GM18508 (cell line): Measurements from ENCODE around the gene AFAP1L1.

ENCODE experiments used
- ATAC-seq: cut with Tn5 transposase; IDR thresholded peaks from one replicate; pipeline ENCODE4 v1.9.1; 2021; ENCODE audit warnings: moderate number of reproducible peaks; ENCODE audit not compliant: insufficient read depth, unreplicated experiment

Gene AFAP1L1

DNA sequence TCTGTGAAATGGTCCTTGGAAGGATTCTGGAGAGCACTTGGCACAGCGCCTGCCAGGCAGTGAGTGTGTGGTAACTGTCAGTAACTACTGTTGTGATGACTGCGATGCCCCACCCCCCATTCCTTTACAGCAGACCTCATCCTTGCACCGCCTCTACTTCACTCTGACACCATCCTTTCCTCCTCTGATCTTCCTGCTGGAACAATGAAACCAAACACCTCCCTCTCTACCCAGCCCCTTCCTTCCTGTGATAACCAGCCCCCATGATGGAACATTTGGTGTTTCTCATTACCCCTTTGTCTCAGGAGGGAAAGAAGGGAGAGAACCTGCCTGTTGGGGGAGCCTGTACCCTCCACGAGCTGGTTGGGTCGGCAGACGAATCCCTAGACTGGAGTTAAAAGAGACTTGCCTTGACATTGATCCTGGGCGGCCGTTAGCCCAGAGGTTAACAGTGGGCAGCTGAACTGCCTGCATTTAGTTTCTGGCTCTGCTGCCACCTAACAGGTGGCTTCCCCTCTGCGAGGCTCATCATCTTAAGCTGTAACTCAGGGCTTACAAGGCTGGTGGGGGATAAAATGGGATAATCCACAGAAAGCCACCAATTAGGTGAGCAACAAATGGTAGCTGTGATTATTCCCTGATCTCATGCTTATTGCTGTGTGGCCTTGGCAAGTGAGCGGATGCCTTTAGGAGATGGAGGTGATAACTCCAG is 39.4 kb downstream of the AFAP1L1 start:
- ATAC-seq = no peak

DNA sequence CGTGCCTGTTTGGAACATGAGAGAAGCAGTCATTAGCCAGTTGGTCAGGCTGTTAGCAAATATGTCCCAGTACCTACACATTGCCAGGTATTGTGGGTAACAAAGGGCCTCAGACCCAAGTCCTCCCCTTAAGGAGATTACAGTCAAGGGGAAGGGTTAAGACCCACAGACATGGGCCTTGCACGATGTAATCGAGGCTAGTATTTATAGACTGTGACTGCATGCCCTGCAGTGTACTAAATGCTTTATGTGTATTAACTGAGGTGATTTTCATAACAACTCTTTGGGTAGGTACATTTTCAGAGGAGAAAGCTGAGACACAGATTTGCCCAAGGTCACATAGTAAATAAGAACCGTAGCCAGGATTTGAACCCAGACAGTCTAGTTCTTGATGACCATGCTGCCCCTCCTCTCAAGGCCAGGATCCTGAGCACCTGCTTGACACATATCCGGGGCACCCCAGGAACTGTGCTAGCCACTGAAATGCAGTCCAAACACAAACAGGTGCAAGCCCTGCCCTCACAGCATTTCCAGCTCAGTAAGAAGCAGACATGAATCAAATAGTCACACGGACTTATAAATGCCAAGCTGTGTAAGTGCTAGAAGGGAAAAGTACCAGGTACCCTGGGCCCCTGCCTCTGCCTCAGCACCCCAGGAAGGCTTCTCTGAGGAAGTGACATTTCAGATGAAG is 41.6 kb downstream of the AFAP1L1 start:
- ATAC-seq = no peak

DNA sequence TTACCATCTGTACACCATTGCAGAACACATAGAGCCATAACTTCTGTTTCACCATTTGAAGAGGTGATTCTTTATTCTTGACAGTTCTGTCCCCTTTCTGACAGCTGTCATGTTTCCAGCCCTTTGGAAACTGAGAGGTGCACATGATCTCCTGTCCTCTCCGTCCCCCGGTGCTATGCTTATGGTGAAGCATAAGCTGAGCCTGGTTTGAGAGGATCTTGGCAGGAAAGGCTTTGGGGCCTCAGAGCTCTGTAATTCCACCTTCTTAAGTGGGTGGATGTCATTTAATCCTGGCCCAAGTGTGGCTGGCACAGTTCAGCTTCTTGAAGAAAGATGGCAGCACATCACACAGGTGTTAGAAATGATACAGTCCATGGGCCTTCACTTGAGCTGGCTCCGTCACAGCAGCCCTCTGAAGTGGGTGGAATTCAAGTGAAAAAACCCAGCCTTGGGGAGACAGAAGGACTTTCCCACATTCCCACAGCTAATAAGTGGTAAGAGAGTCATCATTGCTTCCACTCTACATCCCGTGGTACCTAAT is 43.0 kb downstream of the AFAP1L1 start:
- ATAC-seq = no peak

DNA sequence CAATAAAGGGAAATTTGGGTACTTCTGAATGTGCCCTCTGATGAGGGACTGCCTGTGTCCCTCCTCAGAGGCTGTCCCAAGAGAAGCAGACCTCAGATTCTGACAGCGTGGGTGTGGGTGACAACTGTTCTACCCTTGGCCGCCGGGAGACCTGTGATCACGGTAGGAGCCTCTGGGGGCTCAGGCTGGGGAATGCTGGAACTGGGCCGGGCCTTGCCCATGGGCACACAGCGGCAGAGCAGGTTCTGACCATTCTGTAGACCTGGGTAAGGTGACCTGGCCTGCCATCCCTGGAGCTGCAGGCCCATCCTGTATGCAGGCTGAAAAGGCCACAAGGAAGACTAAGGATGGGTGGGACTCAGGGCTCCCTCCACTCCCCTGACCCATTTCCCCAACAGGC is 44.1 kb downstream of the AFAP1L1 start:
- ATAC-seq = no peak

DNA sequence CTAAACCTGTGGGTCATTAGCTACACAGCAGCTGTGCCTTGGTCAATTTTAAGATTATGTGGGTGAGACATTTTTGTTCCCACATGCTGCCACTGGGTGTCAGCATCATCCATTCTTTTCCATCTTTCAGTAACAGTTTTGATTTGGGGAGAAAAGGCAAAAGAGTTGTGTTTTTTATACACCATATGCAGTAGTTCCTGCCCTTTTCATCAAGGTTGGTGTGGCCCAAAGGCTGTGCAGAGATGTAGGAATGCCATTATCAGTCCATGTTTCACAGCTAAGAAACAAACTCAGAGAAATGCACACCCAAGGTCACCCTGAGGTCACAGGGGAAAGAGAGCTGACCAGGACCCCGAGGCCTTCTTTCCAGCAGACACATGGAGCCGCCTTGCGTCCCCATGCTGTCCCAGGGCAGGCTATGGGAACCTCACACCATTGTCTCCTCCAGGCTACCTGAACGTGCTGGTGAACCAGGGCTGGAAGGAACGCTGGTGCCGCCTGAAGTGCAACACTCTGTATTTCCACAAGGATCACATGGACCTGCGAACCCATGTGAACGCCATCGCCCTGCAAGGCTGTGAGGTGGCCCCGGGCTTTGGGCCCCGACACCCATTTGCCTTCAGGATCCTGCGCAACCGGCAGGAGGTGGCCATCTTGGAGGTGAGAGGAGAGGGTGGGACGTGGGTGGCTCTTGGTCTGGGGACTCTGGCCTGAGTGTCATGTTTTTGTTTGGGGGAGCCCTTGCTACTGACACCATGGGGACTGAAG is 45.8 kb downstream of the AFAP1L1 start:
- peak; percentile 63 for ATAC-seq

DNA sequence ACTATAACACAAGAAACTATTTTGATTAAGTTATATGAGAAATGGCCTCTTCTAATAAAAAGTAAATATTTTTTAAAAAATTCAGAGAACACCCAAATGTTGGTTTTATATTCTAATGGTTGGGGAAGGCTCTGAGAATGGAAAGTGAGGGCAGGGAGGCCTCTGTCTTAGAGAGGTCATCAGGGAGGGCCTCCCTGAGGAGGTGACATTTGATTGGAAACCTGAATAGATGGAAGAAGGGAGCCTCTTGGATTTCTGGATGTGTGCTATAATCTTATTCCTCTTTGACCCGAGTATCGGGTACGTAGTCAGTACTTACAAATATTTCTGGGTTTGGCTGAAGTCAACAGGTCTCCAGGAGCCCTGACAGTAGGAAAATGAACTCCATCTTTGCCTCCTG is 47.5 kb downstream of the AFAP1L1 start:
- ATAC-seq = no peak

DNA sequence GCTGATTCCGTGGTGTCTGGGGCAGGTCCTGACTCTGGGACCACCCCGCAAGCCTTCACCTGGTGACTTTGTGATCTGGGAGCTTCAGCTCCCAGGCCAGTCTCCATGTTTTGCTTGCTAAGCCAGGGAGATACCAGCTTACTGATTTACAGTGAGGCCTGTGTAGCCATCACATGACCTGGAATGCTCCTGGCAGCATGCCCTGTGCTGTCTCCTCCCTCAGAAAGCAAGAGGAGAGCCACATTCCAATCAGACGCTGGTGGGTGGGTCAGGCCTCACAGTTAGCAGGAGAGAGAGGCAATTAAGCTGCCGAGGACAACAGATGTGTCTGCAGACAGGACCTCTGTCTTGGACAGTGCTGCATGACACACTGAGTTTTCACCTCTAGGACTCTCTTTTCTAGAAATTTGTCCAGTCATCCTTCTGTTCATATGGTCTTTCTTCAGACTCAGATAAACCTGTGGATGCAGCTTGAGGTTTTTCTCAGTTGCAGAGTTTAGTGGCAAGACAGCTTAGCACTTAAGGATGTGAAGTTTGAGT is 49.2 kb downstream of the AFAP1L1 start:
- no peak for ATAC-seq

DNA sequence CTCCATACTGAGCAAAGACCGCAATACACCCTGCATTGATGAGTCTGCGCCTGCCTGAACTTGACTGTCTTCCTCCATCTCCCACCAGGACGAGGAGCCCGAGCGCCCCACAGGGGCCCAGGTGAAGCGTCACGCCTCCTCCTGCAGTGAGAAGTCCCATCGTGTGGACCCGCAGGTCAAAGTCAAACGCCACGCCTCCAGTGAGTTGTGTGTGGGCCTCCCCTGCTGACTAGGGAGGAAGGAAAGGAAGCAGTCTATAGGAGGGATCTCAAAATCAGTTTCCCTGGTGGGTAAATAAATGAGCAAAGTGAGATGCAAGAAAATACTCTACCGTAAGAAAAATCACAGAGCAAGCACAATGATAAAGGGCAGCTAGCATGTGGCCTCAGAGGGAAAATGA is 50.9 kb downstream of the AFAP1L1 start:
- ATAC-seq = no peak

DNA sequence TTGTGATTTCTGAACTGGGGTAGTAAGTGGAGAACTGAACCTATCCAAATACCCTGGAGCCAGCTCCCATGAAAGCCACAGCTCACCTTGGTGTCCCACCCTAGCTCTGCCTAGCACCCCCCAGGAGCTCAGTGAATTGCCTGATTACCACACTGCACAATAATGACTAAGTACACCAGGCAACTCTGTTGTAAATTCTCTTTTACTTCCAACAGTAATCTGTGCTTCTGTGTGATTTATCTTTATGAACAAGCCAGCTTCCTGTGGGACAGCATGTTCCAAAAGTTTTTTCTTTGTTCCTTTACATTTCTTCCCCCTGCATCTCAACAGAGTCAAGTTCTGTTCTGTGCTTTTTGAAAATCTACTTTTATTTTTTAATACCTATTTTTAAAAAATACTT is 51.6 kb downstream of the AFAP1L1 start:
- no peak for ATAC-seq

DNA sequence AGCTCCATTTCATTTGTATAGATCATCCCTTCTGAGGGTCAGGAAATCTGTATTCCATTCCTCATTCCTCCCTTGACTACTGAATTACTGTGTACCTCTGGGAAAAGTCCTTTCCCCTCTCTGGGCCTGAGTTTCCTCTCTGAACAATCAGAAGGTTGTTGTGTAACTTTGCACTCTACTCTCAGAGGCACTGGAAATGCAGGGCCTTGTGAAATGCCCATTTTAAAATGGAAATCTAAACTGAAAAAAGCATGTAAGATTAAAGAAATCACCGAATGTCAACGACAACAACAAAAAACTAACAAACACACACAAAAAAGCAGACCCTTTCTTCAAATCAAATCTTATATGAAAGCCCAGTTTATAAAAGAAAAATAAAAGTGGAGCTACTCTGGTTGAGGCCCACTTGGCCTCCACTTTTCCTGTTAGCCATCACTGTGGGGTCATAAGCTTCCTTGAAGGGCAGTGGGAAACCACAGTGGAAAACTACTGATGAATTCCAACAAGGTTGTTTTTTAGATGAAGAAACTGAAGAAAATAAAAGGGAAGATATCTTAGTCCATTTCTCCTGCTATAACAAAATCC is 52.1 kb downstream of the AFAP1L1 start:
- ATAC-seq = no peak

DNA sequence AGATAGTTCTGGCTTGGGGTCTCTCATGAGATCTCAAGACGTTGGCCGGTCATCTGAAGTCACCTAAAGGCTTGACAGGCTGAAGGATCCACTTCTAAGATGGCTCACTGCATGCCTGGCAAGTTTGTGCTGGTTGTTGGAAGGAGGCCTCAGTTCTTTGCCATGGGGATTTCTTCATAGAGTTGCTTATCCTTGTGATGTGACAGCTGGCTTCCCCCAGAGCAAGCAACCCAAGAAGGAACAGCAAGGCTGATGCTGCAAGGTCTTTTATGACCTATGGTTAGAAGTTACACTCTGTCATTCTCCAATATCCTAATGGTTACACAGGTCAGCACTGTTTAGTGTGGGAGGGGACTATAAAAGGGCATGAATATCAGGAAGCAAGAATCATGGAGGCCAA is 53.0 kb downstream of the AFAP1L1 start:
- ATAC-seq = no peak

DNA sequence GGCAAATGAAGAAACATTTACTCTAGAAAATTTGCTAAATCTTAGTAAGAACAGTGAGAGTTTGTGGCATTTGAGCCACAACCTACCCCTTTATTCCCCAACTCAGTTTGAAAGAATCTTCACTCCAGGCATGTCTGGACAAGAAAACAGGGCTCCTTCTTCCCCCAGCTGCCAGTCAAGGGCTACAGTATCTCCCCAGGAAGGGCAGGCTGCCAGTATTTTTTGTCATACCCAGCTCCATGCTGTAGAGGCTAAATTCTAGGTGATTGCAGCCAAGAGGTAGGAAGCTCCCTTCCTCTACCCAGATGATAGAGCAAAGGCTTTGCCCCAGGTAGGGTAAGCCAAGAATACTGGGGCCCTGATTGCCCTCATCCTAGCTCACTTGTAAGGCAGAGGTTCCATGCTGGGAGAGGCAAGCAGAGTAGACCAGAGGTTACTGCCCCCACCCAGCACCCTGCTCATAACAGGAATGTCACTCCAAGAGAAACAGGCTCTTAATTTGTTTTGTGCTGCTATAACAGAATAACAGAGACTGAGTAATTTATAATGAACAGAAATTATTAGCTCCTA is 53.6 kb downstream of the AFAP1L1 start:
- no peak for ATAC-seq

DNA sequence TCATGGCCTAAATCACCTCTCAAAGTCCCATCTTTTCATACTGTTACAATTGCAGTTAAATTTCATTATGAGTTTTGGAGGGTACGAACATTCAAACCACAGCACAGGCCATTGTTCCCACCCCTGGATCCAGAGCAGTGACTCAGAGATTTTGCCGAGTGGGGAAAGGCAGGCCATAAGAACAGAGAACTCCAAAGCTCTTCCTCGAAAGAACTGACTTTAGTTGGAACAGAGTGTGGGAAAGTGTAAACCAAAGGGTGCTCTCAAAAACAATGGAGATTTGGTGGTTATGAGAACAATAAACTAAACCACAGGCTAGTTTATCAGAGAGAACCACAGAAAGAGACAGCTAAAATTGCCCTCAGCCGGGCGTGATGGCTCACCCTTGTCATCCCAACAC is 54.2 kb downstream of the AFAP1L1 start:
- no peak for ATAC-seq

DNA sequence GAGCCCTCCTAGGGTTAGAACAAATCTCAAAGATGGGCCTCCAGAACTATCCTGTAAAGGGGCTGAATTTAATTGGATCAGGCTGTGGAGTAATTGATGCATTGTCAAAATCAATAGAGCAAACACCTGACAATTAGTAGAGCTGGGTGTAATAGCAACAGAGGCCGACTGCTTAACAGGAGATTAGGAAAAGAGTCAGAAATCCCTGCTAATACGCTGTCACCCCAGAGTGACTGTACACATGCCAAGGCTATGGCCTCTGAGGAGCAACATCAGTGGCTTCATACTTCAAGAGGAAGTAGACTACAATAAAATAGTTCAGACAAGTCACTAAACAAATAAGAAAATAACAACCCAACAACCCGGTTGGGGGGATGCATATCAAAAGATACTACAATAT is 55.0 kb downstream of the AFAP1L1 start:
- no peak for ATAC-seq

DNA sequence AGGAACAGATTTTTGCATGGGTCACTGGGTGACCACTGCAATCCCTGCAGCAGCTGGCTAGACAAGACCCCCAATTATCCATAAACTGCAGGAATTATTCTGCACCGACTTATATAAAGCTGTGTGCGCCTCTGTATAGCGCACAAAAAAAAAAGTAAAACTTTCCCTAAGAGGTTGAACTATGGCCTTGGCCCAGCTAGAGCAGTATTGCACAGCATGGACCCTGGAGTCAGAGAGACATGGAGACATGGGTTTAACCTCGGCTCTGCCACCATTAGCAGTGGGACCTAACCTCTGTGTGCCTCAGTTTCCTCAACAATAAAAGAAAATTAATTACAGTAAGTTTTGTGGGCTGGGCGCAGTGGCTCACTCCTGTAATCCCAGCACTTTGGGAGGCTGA is 56.5 kb downstream of the AFAP1L1 start:
- no peak for ATAC-seq

DNA sequence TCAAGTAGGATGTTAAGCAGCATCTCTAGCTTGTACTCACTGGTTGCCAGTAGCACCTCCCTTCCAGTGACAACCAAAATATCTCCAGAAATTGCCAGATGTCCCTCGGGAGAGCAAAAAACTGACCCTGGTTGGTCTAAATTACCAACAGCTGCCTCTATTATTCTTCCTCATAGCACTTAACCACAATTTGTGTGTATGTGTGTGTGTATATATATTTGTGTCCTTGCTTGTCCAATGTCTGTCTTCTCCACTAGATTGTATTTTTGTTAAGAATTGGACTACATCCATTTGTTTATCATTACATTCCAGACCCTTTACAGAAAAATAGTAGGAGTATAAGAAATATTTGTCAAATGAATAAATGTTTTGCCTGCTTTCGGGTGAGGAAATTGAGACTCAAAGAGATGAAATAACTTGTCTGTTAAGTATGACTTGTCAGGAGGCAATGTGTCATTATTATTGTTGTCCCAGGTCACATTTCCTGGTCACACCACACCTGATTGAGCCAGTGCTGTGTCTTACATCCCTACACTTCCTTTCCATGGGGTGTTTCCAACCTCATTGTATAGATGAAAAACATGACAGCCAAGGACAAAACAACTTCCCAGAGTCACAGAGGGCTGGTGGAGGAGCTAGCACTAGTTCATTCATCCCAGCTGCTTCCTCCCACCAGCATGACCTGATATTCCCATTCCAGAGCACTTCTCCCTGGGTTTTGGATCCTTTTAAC is 62.2 kb downstream of the AFAP1L1 start:
- no peak for ATAC-seq

DNA sequence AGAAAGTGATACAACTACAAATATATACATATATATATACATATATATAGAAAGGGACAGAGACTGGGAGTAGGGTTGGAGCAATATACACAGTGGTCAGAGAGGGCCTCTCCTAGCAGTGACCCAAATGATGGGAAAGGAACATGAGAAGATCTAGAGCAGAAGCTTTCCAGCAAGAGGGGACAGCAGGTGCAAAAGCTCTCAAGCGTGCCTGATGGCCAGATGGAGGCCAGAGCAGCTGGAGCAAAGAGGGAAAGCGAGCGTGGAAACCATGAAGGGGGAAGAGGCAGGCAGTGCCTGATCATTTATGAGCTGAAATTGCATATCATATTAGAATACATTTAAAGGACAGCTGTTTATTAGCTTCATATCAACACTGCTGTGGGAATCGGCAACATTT is 66.1 kb downstream of the AFAP1L1 start:
- no peak for ATAC-seq

DNA sequence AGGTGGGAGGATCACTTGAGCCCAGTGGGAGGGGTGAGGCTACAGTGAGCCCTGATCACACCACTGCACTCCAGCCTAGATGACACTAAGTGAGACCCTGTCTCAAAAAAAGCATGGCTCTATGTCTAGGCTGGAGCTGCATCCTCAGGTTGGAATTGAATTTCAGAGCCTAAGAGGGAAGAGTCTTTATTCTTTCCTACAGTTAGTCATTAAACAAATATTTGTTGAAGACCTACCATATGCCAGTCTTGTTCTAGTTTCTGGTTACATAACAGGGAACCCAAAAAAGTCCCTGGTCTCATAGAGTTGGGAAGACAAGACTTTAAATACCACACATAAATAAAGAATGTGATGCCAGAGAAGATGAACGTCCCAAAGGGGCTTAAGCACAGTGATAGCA is 66.7 kb downstream of the AFAP1L1 start:
- no peak for ATAC-seq

DNA sequence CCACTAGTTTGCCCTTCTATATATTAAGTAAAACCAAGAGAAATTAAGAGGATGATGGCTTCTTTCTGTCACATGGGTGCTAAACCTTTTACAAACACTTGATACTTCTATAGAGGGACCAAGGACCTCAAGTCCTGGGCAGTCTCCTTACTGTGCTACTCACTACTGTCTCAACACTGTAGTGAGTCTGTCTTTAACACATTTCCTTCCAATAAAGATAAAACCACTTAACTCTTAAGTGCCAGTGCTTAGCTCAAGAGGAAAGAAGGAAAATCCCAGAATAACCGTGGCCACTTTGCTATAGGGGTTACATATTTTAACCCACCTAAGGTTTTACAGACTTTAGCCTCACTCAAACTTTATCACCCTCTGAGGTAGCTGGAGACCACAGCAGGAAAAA is 69.3 kb downstream of the AFAP1L1 start:
- ATAC-seq = no peak

DNA sequence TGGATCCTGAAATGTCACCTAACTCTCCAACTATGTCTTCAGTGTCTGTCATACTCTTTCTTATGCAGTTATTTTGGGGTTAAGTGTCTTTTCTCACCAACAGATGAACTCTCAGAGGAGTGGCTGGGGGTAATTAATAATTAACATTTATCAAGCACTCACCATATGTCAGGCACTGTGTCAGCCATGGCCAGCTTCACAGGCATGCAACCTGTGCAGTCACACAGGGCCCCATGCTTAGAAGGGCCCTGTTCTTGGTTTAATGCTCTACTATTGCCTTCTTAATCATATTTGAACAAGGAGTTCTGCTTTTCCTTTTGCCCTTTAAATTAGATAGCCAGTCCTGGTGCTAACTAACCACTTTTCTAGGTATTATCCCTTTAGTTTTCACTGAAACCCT is 70.2 kb downstream of the AFAP1L1 start:
- ATAC-seq = no peak
